ENCODE data around the gene ZMYND11.

GRCh38 chr10:239109-239508 is 103.9 kb downstream of the ZMYND11 start:
- TF ChIP-seq EZH2phosphoT487 (IDR thresholded peaks at IDR 0.05; ENCODE audit: low read length): no peak
- no peak for TF ChIP-seq CTCF (IDR thresholded peaks at IDR 0.05; ENCODE audit: low read length)
